HUES6 (cell line): ENCODE data around the gene ADK.

ENCODE experiments used
- H3K27ac ChIP-seq: 2 replicates; pipeline ENCODE4 v1.7.0; 2013; ENCODE audit warnings: low read depth, mild to moderate bottlenecking, low read length, inconsistent platforms
- H3K27me3 ChIP-seq: 2 replicates; pipeline ENCODE4 v1.6.1; 2013; ENCODE audit warnings: low read length; ENCODE audit not compliant: control insufficient read depth, insufficient read depth
- H3K36me3 ChIP-seq: 2 replicates; pipeline ENCODE4 v1.6.1; 2013; ENCODE audit warnings: low read length; ENCODE audit not compliant: control insufficient read depth, insufficient read depth
- H3K4me1 ChIP-seq: 2 replicates; pipeline ENCODE4 v1.6.1; 2013; ENCODE audit warnings: low read length; ENCODE audit not compliant: control insufficient read depth, insufficient read depth
- H3K4me3 ChIP-seq: 2 replicates; pipeline ENCODE4 v1.5.1; 2013; ENCODE audit warnings: low read depth, low read length
- H3K9ac ChIP-seq: one replicate; pipeline ENCODE4 v1.6.1; 2013; ENCODE audit warnings: mild to moderate bottlenecking, low read length
- H3K9me3 ChIP-seq: 2 replicates; pipeline ENCODE4 v1.6.1; 2013; ENCODE audit warnings: low read depth, low read length; ENCODE audit not compliant: control insufficient read depth, insufficient read depth

ADK gene

GRCh38 chr10:74381291-74381853 lies 230.4 kb downstream of the ADK start:
- Histone ChIP-seq H3K27ac (no peak overlapping the region), H3K4me1 (no peaks in the 10 kb centered on the region), H3K9ac (no peak overlapping the region), H3K9me3 (no peaks in the 10 kb centered on the region), H3K27me3 (no peaks in the 10 kb centered on the region), H3K4me3 (no peak overlapping the region), H3K36me3 (no peaks in the 10 kb centered on the region)

- no peak overlapping the region for H3K9ac ChIP-seq
- no peaks in the 10 kb centered on the region for H3K9me3 ChIP-seq
- no peaks in the 10 kb centered on the region for H3K36me3 ChIP-seq
- H3K4me1 ChIP-seq = no peaks in the 10 kb centered on the region
- no peaks in the 10 kb centered on the region for H3K27me3 ChIP-seq
- H3K27ac ChIP-seq = no peak overlapping the region
- no peak overlapping the region for H3K4me3 ChIP-seq
These were observed 231.6 kb downstream of the ADK start for GRCh38 chr10:74382663-74383062.

GRCh38 chr10:74383642-74384041 lies 232.6 kb downstream of the ADK start:
- Histone ChIP-seq H3K4me1 (no peaks in the 10 kb centered on the region), H3K4me3 (no peak overlapping the region), H3K27me3 (no peaks in the 10 kb centered on the region), H3K27ac (no peak overlapping the region), H3K9ac (no peak overlapping the region), H3K9me3 (no peaks in the 10 kb centered on the region), H3K36me3 (no peaks in the 10 kb centered on the region)

GRCh38 chr10:74384615-74385183 lies 233.7 kb downstream of the ADK start:
- Histone ChIP-seq H3K9me3 (no peaks in the 10 kb centered on the region), H3K9ac (no peak overlapping the region), H3K36me3 (no peaks in the 10 kb centered on the region), H3K27me3 (no peaks in the 10 kb centered on the region), H3K4me3 (no peak overlapping the region), H3K4me1 (no peaks in the 10 kb centered on the region), H3K27ac (no peak overlapping the region)

GRCh38 chr10:74388801-74389200 lies 237.8 kb downstream of the ADK start:
- no peak overlapping the region for H3K9ac ChIP-seq
- no peaks in the 10 kb centered on the region for H3K9me3 ChIP-seq
- H3K36me3 ChIP-seq = no peaks in the 10 kb centered on the region
- no peaks in the 10 kb centered on the region for H3K27me3 ChIP-seq
- H3K4me1 ChIP-seq = no peaks in the 10 kb centered on the region
- no peak overlapping the region for H3K27ac ChIP-seq
- no peak overlapping the region for H3K4me3 ChIP-seq

GRCh38 chr10:74391786-74392185 lies 240.8 kb downstream of the ADK start:
- Histone ChIP-seq H3K27me3 (no peaks in the 10 kb centered on the region), H3K9ac (no peak overlapping the region), H3K27ac (no peak overlapping the region)

GRCh38 chr10:74394416-74394969 lies 243.5 kb downstream of the ADK start:
- Histone ChIP-seq H3K27me3 (no peaks in the 10 kb centered on the region), H3K9ac (no peak overlapping the region), H3K36me3 (no peaks in the 10 kb centered on the region), H3K4me3 (no peak overlapping the region), H3K27ac (no peak overlapping the region), H3K4me1 (no peaks in the 10 kb centered on the region), H3K9me3 (no peaks in the 10 kb centered on the region)

More at GRCh38 chr10:74391786-74392185, 240.8 kb downstream of the ADK start:
- H3K4me1 ChIP-seq = no peaks in the 10 kb centered on the region
- no peak overlapping the region for H3K4me3 ChIP-seq
- no peaks in the 10 kb centered on the region for H3K9me3 ChIP-seq
- no peaks in the 10 kb centered on the region for H3K36me3 ChIP-seq

- Histone ChIP-seq H3K36me3 (no peaks in the 10 kb centered on the region), H3K9me3 (peaks cover 12% of the 10 kb centered on the region), H3K27ac (no peak overlapping the region), H3K4me3 (no peak overlapping the region), H3K4me1 (no peaks in the 10 kb centered on the region), H3K9ac (no peak overlapping the region), H3K27me3 (no peaks in the 10 kb centered on the region)
These were observed 249.2 kb downstream of the ADK start for GRCh38 chr10:74400186-74400585.

GRCh38 chr10:74406006-74406405 lies 255.0 kb downstream of the ADK start:
- H3K36me3 ChIP-seq = no peaks in the 10 kb centered on the region; the same call in none of the 2 replicates
- H3K9me3 ChIP-seq = peaks cover 14% of the 10 kb centered on the region
- no peak overlapping the region for H3K4me3 ChIP-seq
- no peak overlapping the region for H3K9ac ChIP-seq
- no peaks in the 10 kb centered on the region for H3K4me1 ChIP-seq
- no peaks in the 10 kb centered on the region for H3K27me3 ChIP-seq
- H3K27ac ChIP-seq = no peak overlapping the region

- Histone ChIP-seq H3K9ac (no peak overlapping the region), H3K27me3 (no peaks in the 10 kb centered on the region), H3K4me3 (no peak overlapping the region), H3K9me3 (no peaks in the 10 kb centered on the region), H3K27ac (no peak overlapping the region), H3K4me1 (peaks cover 28% of the 10 kb centered on the region), H3K36me3 (peaks cover 3% of the 10 kb centered on the region; the same call in 1 of the 2 replicates)
These were observed 264.3 kb downstream of the ADK start for GRCh38 chr10:74415146-74415839.

GRCh38 chr10:74417397-74417796 lies 266.4 kb downstream of the ADK start:
- Histone ChIP-seq H3K27me3 (no peaks in the 10 kb centered on the region), H3K9ac (no peak overlapping the region), H3K9me3 (no peaks in the 10 kb centered on the region), H3K27ac (no peak overlapping the region), H3K4me3 (no peak overlapping the region), H3K36me3 (no peaks in the 10 kb centered on the region), H3K4me1 (peaks cover 38% of the 10 kb centered on the region)
